ENCODE results near the gene LAMTOR4.

DNA sequence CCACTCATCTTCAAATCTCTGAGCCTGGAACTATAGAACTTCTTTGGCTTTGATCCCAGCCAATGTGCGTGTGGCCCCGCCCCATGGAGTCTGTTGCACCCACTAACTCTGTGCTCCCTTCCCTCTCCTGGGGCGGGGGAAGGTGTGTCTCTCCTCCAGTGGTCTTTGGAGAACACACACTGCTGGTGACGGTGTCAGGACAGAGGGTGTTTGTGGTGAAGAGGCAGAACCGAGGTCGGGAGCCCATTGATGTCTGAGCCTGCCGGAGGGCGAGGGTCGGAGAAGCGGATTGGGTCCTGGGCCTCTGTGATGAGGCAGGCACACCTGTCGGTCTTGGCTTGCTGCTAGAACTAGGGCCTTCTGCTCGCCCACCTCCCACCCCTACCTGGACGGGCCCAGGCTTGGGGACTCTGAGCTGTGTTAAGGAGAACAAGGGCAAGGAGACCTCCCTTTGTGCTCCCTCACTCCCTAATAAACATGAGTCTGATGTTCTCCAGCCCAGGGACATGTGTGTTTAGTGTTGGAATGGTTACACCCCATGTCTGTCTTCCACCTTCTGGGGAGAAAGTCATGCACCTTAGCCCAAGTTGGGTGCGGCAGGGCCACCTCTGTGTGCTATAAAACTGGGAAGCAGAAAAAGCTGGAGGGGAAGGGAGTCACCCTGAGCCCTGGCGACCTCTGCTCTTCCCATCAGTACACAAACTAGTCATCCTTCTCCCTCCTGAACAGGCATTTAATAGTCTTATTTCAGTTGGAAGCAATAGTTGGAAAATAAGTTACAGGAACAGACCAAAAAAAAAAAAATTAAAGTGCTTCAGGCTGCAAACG, 5.2 kb downstream of the LAMTOR4 start:
- TF ChIP-seq EZH2phosphoT487 (IDR thresholded peaks at IDR 0.05; ENCODE audit: borderline replicate concordance, low read length) (no peak), EZH2 (IDR thresholded peaks at IDR 0.05; ENCODE audit: low read length, unreplicated experiment) (no peak)
- TF ChIP-seq, protein P1, sequence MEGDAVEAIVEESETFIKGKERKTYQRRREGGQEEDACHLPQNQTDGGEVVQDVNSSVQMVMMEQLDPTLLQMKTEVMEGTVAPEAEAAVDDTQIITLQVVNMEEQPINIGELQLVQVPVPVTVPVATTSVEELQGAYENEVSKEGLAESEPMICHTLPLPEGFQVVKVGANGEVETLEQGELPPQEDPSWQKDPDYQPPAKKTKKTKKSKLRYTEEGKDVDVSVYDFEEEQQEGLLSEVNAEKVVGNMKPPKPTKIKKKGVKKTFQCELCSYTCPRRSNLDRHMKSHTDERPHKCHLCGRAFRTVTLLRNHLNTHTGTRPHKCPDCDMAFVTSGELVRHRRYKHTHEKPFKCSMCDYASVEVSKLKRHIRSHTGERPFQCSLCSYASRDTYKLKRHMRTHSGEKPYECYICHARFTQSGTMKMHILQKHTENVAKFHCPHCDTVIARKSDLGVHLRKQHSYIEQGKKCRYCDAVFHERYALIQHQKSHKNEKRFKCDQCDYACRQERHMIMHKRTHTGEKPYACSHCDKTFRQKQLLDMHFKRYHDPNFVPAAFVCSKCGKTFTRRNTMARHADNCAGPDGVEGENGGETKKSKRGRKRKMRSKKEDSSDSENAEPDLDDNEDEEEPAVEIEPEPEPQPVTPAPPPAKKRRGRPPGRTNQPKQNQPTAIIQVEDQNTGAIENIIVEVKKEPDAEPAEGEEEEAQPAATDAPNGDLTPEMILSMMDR (conservative IDR thresholded peaks at IDR 0.05; ENCODE audit: low read depth, low read length): no peak
